ENCODE measurements around the gene IL36RN. TPM values are rescaled to one million over a fixed set of nuclear protein-coding genes. Genes with fewer than 3 reads are reported as not detected.

Gene IL36RN
- polyA plus RNA-seq, 2 of the 4 experiments (the other 2 are of a cell fraction) = not detected

- TF ChIP-seq NPAS2 (CRISPR knock-in tag; IDR thresholded peaks at IDR 0.05; ENCODE audit: borderline replicate concordance) (no peak), FOSL2 (IDR thresholded peaks at IDR 0.05) (no peak), FOSL2 (CRISPR knock-in tag; IDR thresholded peaks at IDR 0.05) (no peak), BHLHE40 (IDR thresholded peaks at IDR 0.05; ENCODE audit: low read depth, low read length) (no peak), CEBPB (IDR thresholded peaks at IDR 0.05) (no peak), JUN (IDR thresholded peaks at IDR 0.05) (no peak), CBX2 (IDR thresholded peaks at IDR 0.05; ENCODE audit: borderline replicate concordance, low read depth) (no peak), SMC3 (IDR thresholded peaks at IDR 0.05) (no peak), SREBF2 (IDR thresholded peaks at IDR 0.05) (no peak), MAX (IDR thresholded peaks at IDR 0.05) (no peak), EHMT2 (IDR thresholded peaks at IDR 0.05; ENCODE audit: low read depth) (no peak), MAFK (IDR thresholded peaks at IDR 0.05; ENCODE audit: partially characterized antibody) (no peak), EHF (CRISPR knock-in tag; IDR thresholded peaks at IDR 0.05) (no peak), NFE2L2 (conservative IDR thresholded peaks at IDR 0.05; ENCODE audit: low read length) (no peak), HES2 (IDR thresholded peaks at IDR 0.05) (no peak), HOXB13 (CRISPR knock-in tag; IDR thresholded peaks at IDR 0.05; ENCODE audit: low read depth) (no peak), POLR2A (IDR thresholded peaks at IDR 0.05; ENCODE audit: low read length) (no peak), RAD21 (conservative IDR thresholded peaks at IDR 0.05 in 1 of 2, IDR thresholded peaks at IDR 0.05 in 1 of 2) (no peak)
- Histone ChIP-seq H3K27ac (no peak overlapping the region), H3K4me1 (no peaks in the 10 kb centered on the region), H3K4me3 (no peak overlapping the region), H3K4me2 (no peak overlapping the region), H3K9me3 (no peaks in the 10 kb centered on the region)
- CTCF ChIA-PET = interaction anchor here (1.1 kb wide), 1 partner anchor 285 kb away, joined by 3 read pairs; no protein-coding TSS in a partner anchor
- FAIRE-seq (no peak), ATAC-seq (no peak), DNase-seq (ENCODE audit: low read depth in 1 of 2, low spot score in 1 of 2) (no peak)
- POLR2A ChIA-PET = no interaction called here
- 15% methylated on average over 3 of the region's 3 CpGs for WGBS (ENCODE audit: missing lambda C conversion rate)
Observed at GRCh38 chr2:113034016-113034415, 25.0 kb upstream of the IL36RN start.

- ChIA-PET POLR2A (no interaction called here), CTCF (interaction anchor here (0.7 to 1.4 kb wide), 2 partner anchors 23 to 100 kb away, joined by 3 to 6 read pairs; no protein-coding TSS in a partner anchor)
- FAIRE-seq (no peak), ATAC-seq (no peak), DNase-seq (ENCODE audit: low read depth in 1 of 2, low spot score in 1 of 2) (no peak)
- Histone ChIP-seq H3K27ac (no peak overlapping the region), H3K9me3 (no peaks in the 10 kb centered on the region), H3K4me3 (no peak overlapping the region), H3K4me2 (no peak overlapping the region), H3K4me1 (no peaks in the 10 kb centered on the region)
- TF ChIP-seq SREBF2 (IDR thresholded peaks at IDR 0.05) (no peak), MYC (IDR thresholded peaks at IDR 0.05; ENCODE audit: borderline replicate concordance, low read length) (no peak), EHMT2 (IDR thresholded peaks at IDR 0.05; ENCODE audit: low read depth) (no peak), CBX2 (IDR thresholded peaks at IDR 0.05; ENCODE audit: borderline replicate concordance, low read depth) (no peak), ZSCAN20 (CRISPR knock-in tag; IDR thresholded peaks at IDR 0.05) (no peak), TFCP2L1 (CRISPR knock-in tag; IDR thresholded peaks at IDR 0.05) (no peak), ZFP36 (IDR thresholded peaks at IDR 0.05; ENCODE audit: borderline replicate concordance, partially characterized antibody) (no peak), HEYL (CRISPR knock-in tag; IDR thresholded peaks at IDR 0.05) (no peak), RNF2 (IDR thresholded peaks at IDR 0.05; ENCODE audit: borderline replicate concordance, low read depth) (no peak), POLR2AphosphoS2 (conservative IDR thresholded peaks at IDR 0.05; ENCODE audit: low read length) (no peak), E2F6 (IDR thresholded peaks at IDR 0.05; ENCODE audit: borderline replicate concordance, low read depth) (no peak), FOSB (CRISPR knock-in tag; IDR thresholded peaks at IDR 0.05) (no peak), NR3C1 (IDR thresholded peaks at IDR 0.05) (no peak), PHF8 (IDR thresholded peaks at IDR 0.05; ENCODE audit: borderline replicate concordance, low read depth) (no peak), MAFK (IDR thresholded peaks at IDR 0.05; ENCODE audit: partially characterized antibody) (no peak), ESRRA (IDR thresholded peaks at IDR 0.05; ENCODE audit: borderline replicate concordance, low read length) (no peak)
- WGBS (ENCODE audit: missing lambda C conversion rate) = 59% methylated on average over 9 of the region's 9 CpGs
Observed at GRCh38 chr2:113036763-113037162, 22.2 kb upstream of the IL36RN start.

Measured in A549 (cell line).